Bronchial epithelial cell (primary cell): ENCODE data around the gene SLC35F3. TPM values are rescaled to one million over a fixed set of nuclear protein-coding genes. Genes with fewer than 3 reads are reported as not detected.

ENCODE experiments used
- DNase-seq: peaks from one replicate; pipeline ENCODE4 v3.0.0-alpha.2; 2010; ENCODE audit warnings: low read depth
- FAIRE-seq: peaks from 2 replicates; lab custom pipeline; 2011; peaks lifted over from hg19 to GRCh38; lab: Jason Lieb, UNC
- H3K27me3 ChIP-seq: 2 replicates; pipeline ENCODE4 v1.5.1; 2011; ENCODE audit warnings: low read length; ENCODE audit not compliant: control insufficient read depth, insufficient read depth
- H3K36me3 ChIP-seq: 2 replicates; pipeline ENCODE4 v1.5.1; 2011; ENCODE audit warnings: low read length; ENCODE audit not compliant: control insufficient read depth, insufficient read depth
- H3K4me3 ChIP-seq: 2 replicates; pipeline ENCODE4 v1.5.1; 2011; ENCODE audit warnings: mild to moderate bottlenecking, low read depth, low read length, control low read depth
- total RNA-seq: library from RNA; depleted of rRNA; stranded (reverse); fragments of >200 nt; gene quantifications from 2 replicates; pipeline ENCODE4 v1.2.1, GENCODE V29; 2014
- TF ChIP-seq, protein P1 (sequence below): IDR thresholded peaks from 2 replicates; pipeline ENCODE4 v1.5.1; 2011; ENCODE audit warnings: mild to moderate bottlenecking, moderate library complexity, low read length, control low read depth, inconsistent platforms; ENCODE audit not compliant: insufficient read depth, severe bottlenecking

The SLC35F3 gene
- total RNA-seq, 1 donor from 2014 or later = 0.79 TPM

DNA sequence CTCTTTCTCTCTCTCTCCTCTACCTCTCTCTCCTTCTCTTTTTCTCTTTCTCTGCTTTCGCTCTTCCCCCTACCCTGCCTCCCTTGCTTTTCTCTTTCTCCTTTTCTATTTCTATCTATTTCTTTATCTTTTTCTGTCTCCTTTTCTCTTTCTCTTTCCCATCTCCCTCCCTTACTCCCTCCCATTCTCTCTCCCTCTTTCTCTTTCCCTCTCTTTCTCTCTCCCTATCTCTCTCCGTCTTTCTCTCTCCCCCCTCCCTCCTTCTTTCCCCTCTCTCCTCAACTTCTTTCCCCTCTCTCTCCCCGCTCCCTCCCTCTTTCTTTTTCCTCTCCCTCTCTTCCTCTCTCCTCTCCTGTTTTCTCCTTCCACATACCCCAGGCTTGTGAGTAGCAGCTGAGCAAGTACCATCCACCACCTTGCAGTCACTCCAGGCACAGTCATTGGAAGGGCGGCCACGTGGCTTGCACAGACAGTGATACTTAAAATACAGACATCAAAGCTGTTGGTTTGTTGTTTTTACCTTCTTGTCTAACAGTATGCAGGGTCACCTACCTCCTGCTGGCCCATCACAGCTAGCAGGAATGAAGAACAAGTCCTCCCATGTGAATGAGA, 259.7 kb downstream of the SLC35F3 start:
- no peak overlapping the region for H3K4me3 ChIP-seq
- H3K36me3 ChIP-seq = no peaks in the 10 kb centered on the region
- H3K27me3 ChIP-seq = peaks cover 2% of the 10 kb centered on the region
- DNase-seq = no peak
- TF ChIP-seq, protein P1, sequence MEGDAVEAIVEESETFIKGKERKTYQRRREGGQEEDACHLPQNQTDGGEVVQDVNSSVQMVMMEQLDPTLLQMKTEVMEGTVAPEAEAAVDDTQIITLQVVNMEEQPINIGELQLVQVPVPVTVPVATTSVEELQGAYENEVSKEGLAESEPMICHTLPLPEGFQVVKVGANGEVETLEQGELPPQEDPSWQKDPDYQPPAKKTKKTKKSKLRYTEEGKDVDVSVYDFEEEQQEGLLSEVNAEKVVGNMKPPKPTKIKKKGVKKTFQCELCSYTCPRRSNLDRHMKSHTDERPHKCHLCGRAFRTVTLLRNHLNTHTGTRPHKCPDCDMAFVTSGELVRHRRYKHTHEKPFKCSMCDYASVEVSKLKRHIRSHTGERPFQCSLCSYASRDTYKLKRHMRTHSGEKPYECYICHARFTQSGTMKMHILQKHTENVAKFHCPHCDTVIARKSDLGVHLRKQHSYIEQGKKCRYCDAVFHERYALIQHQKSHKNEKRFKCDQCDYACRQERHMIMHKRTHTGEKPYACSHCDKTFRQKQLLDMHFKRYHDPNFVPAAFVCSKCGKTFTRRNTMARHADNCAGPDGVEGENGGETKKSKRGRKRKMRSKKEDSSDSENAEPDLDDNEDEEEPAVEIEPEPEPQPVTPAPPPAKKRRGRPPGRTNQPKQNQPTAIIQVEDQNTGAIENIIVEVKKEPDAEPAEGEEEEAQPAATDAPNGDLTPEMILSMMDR = no peak
- no peak for FAIRE-seq

DNA sequence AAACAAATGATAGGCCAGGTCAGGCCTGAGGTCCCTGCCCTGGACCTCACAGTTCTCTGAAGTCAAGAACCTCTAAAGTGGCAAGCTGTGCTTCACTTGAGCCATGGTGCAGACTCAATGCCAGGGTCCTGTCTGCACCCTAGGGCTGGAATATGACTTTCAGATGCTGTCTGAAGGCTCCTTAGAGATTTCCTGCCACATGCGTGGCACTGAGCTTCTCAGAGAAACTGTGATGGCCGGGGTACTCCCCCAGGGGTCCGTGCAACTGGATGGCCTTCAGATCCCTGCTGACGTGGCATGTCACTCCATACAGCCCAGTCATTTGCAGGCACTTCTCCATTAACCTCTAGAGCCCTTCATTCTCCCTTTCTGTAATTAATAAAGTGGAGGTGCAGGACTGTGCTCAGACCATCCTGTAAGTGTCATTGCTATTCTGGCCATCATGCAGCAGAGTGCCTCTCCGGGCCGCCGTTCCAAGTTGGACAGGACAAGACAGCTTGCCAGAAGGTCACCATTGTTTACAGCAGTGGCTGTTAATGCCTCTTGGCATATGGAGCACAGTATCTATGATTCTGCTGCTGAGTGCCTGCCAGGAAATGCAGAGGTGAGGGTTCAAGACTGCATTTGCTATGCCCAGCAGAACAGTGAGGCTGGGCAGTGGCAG, 263.7 kb downstream of the SLC35F3 start:
- Histone ChIP-seq H3K4me3 (no peak overlapping the region), H3K36me3 (no peaks in the 10 kb centered on the region), H3K27me3 (peaks cover 2% of the 10 kb centered on the region)
- DNase-seq = no peak
- TF ChIP-seq, protein P1 = no peak
- peak; percentile 43 for FAIRE-seq

DNA sequence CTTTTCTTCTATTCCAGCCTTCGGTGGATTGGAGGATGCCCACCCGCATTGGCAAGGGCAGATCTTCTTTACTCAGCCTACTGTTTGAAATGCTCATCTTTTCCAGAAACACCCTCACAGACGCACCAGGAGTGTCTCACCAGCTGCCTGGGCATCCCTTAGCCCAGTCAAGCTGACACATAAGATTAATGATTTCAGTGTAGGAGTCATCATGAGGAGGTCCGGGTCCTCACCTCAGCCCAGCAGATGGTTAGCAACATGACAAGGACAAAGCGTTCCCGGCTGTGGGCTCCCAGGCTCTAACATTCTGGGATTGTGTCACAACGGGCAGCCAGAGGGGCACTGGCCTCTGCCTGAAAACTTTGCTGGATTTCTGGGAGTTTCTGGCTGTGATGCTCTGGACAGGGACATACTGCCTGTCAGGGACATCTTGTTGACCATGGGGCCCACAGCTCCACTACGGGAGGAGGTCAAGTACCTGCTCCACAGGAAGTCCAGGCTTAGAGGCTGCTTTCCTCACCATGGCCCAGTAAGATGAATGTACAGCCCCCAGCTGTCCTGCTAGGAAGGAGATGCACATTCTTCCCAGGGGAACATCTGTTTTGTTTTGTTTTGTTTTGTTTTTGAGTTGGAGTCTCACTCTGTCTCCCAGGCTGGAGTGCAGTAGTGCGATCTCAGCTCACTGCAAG, 264.8 kb downstream of the SLC35F3 start:
- DNase-seq (no peak), FAIRE-seq (no peak)
- TF ChIP-seq, protein P1 = no peak
- no peaks in the 10 kb centered on the region for H3K36me3 ChIP-seq
- no peaks in the 10 kb centered on the region for H3K27me3 ChIP-seq
- H3K4me3 ChIP-seq = no peak overlapping the region

DNA sequence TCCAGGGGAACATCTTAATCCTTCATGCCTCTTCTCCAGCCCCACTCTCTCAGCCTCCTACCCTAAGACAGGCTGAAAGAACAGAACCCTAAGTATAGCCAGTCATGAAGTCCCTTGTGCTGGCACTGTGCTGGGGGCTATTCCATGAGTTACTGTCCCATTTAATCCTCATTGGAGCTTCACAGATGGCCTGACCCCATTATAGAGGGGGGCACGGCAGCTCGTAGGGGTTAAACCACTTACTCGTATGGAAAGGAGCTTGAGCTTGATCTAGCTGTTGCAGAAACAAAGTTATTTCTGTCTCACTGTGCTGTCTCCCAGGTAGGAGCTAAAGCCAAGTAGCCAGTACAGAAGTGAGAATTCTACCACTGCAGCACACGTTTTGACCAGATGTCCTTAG, 265.6 kb downstream of the SLC35F3 start:
- Histone ChIP-seq H3K4me3 (no peak overlapping the region), H3K27me3 (no peaks in the 10 kb centered on the region), H3K36me3 (no peaks in the 10 kb centered on the region)
- FAIRE-seq (no peak), DNase-seq (no peak)
- TF ChIP-seq, protein P1 = no peak

DNA sequence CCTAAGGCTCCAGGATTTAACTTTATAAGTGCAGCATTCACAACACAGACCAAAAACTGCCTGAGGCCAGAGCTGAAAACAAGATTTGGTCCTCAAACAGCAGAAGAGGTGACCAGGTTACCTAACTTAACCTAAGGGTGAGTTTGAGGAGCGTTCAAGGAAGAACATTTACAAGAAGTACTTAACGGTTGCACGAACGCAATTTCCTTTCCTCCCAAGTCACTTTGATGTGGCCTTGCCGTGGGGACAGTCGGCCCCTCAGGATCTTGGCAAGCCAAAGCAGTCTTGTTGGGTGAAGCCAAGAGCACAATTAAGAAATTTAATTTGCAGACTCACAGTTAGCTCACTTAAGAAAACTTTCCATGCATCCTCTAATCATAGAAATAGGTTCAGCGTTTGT, 266.1 kb downstream of the SLC35F3 start:
- TF ChIP-seq, protein P1 = no peak
- Histone ChIP-seq H3K4me3 (no peak overlapping the region), H3K36me3 (no peaks in the 10 kb centered on the region), H3K27me3 (no peaks in the 10 kb centered on the region)
- FAIRE-seq (no peak), DNase-seq (no peak)
